Mesothelial cell of epicardium (in vitro differentiated cells): ENCODE results near the gene PDS5A. TPM values are rescaled to one million over a fixed set of nuclear protein-coding genes. Genes with fewer than 3 reads are reported as not detected.
"Not testable (repeated sequence)": the region's sequence is repeated elsewhere in the genome, so short reads cannot be mapped to it uniquely, and the experiment has no call there.

Experiments used
- DNase-seq, 2 experiments: peaks; one replicate each; pipeline ENCODE4 v3.0.0; 2021; ENCODE audit warnings: low spot score in 2 of 2; ENCODE audit not compliant: unreplicated experiment in 2 of 2
- H3K27ac Mint-ChIP-seq: 2 replicates; pipeline ENCODE4 v1.8.0; 2021; ENCODE audit warnings: mixed read lengths
- H3K27me3 Mint-ChIP-seq: 2 replicates; pipeline ENCODE4 v1.8.0; 2021; ENCODE audit warnings: low read depth, mixed read lengths
- H3K36me3 Mint-ChIP-seq: 2 replicates; pipeline ENCODE4 v1.8.0; 2021; ENCODE audit warnings: mixed read lengths
- H3K4me1 Mint-ChIP-seq: 2 replicates; pipeline ENCODE4 v1.8.0; 2021; ENCODE audit warnings: mixed read lengths
- H3K4me3 Mint-ChIP-seq: 2 replicates; pipeline ENCODE4 v1.8.0; 2021; ENCODE audit warnings: mild to moderate bottlenecking, moderate library complexity, mixed read lengths
- H3K9me3 Mint-ChIP-seq: 2 replicates; pipeline ENCODE4 v1.8.0; 2021; ENCODE audit warnings: mixed read lengths
- CTCF ChIP-seq: fragments of 200-600 bp; sonication (generic); IDR thresholded peaks from one replicate; pipeline ENCODE4 v1.5.0; 2021; ENCODE audit warnings: antibody characterized with exemption; ENCODE audit not compliant: unreplicated experiment
- total RNA-seq: library from RNA; stranded (reverse); gene quantifications from 3 replicates; pipeline ENCODE4 v1.2.1, GENCODE V29; 2021

PDS5A gene
- total RNA-seq, 1 donor from 2014 or later = 86.6 TPM

- H3K27me3 Mint-ChIP-seq = no peaks in the 10 kb centered on the region
- H3K36me3 Mint-ChIP-seq = no peaks in the 10 kb centered on the region
- TF ChIP-seq CTCF = no peak
- no peak overlapping the region for H3K27ac Mint-ChIP-seq
- DNase-seq = no peak
- no peak overlapping the region for H3K4me3 Mint-ChIP-seq
- no peaks in the 10 kb centered on the region for H3K9me3 Mint-ChIP-seq
- peaks cover 3% of the 10 kb centered on the region for H3K4me1 Mint-ChIP-seq
These were observed 23.0 kb upstream of the PDS5A start for GRCh38 chr4:40000711-40001110.

GRCh38 chr4:39998659-39999345, 21.1 kb upstream of the PDS5A start:
- no peak overlapping the region for H3K4me3 Mint-ChIP-seq
- no peak for DNase-seq
- H3K4me1 Mint-ChIP-seq = peaks cover 3% of the 10 kb centered on the region
- no peaks in the 10 kb centered on the region for H3K9me3 Mint-ChIP-seq
- peak overlapping the region; percentile 53 for H3K27ac Mint-ChIP-seq
- H3K27me3 Mint-ChIP-seq = no peaks in the 10 kb centered on the region
- no peak for TF ChIP-seq CTCF
- H3K36me3 Mint-ChIP-seq = no peaks in the 10 kb centered on the region

GRCh38 chr4:39996811-39997210, 19.1 kb upstream of the PDS5A start:
- H3K9me3 Mint-ChIP-seq = no peaks in the 10 kb centered on the region

GRCh38 chr4:39994406-39994805, 16.7 kb upstream of the PDS5A start:
- no peak for DNase-seq
- no peak for TF ChIP-seq CTCF
- H3K27me3 Mint-ChIP-seq = no peaks in the 10 kb centered on the region
- no peaks in the 10 kb centered on the region for H3K9me3 Mint-ChIP-seq
- H3K4me3 Mint-ChIP-seq = no peak overlapping the region
- H3K36me3 Mint-ChIP-seq = no peaks in the 10 kb centered on the region
- H3K27ac Mint-ChIP-seq = no peak overlapping the region
- H3K4me1 Mint-ChIP-seq = peaks cover 3% of the 10 kb centered on the region

More at GRCh38 chr4:39996811-39997210, 19.1 kb upstream of the PDS5A start:
- Mint-ChIP-seq H3K4me3 (no peak overlapping the region), H3K27me3 (no peaks in the 10 kb centered on the region), H3K27ac (no peak overlapping the region), H3K36me3 (no peaks in the 10 kb centered on the region), H3K4me1 (peaks cover 3% of the 10 kb centered on the region)
- no peak for DNase-seq
- TF ChIP-seq CTCF = no peak

- H3K27me3 Mint-ChIP-seq, DNase-seq, H3K9me3 Mint-ChIP-seq, H3K4me1 Mint-ChIP-seq, H3K27ac Mint-ChIP-seq, H3K4me3 Mint-ChIP-seq, H3K36me3 Mint-ChIP-seq: not testable (repeated sequence)
These were observed 11.7 kb upstream of the PDS5A start for GRCh38 chr4:39989381-39989780.

GRCh38 chr4:39987485-39987884, 9.8 kb upstream of the PDS5A start:
- H3K27me3 Mint-ChIP-seq = no peaks in the 10 kb centered on the region
- no peak overlapping the region for H3K27ac Mint-ChIP-seq
- H3K36me3 Mint-ChIP-seq = no peaks in the 10 kb centered on the region
- no peaks in the 10 kb centered on the region for H3K4me1 Mint-ChIP-seq
- DNase-seq = no peak
- H3K9me3 Mint-ChIP-seq = no peaks in the 10 kb centered on the region
- no peak overlapping the region for H3K4me3 Mint-ChIP-seq
- TF ChIP-seq CTCF = no peak
